ENCODE measurements around the gene GJA3. TPM values are rescaled to one million over a fixed set of nuclear protein-coding genes. Genes with fewer than 3 reads are reported as not detected.
A peak's percentile ranks its signal among the peaks of the same experiment; 100 is the strongest.

Gene GJA3
- polyA plus RNA-seq, 1 experiment, result 0.13 TPM

- CTCF ChIA-PET, result interaction anchor here (1.1 to 1.8 kb wide), 3 partner anchors 37 to 66 kb away, joined by 3 to 5 read pairs (median 4); no protein-coding TSS in a partner anchor
- Histone ChIP-seq H3K4me3 (ENCODE audit: low read depth, low read length) (no peak overlapping the region), H3K27me3 (ENCODE audit: control insufficient read depth, insufficient read depth, low read length) (no peaks in the 10 kb centered on the region), H3K36me3 (ENCODE audit: control insufficient read depth, insufficient read depth, low read length) (no peaks in the 10 kb centered on the region; the same call in 1 of the 2 replicates)
- POLR2A ChIA-PET, result no interaction called here
- DNase-seq (ENCODE audit: low read depth), result no peak
- TF ChIP-seq CTCF (IDR thresholded peaks at IDR 0.05; ENCODE audit: insufficient read depth, low read depth, low read length), result 0 out of 2 replicates have a peak, but pooled peaks have one; percentile 4
Measured at GRCh38 chr13:20090349-20090748, 70.5 kb downstream of the GJA3 start.

Other genes starting within 250 kb of the GJA3 start
- 11.6 and 29.5 TPM in 2 replicates for gene ZMYM2, start 202.3 kb downstream of the GJA3 start, polyA plus RNA-seq (2011; rRNA removed)
- not detected in 2 replicates for gene GJB2, start 31.9 kb upstream of the GJA3 start, polyA plus RNA-seq (2011; rRNA removed)
- not detected in 2 replicates for gene GJB6, start 71.3 kb upstream of the GJA3 start, polyA plus RNA-seq (2011; rRNA removed)

Measured in BJ (cell line).